ENCODE measurements around the gene DCUN1D2.

- TF ChIP-seq CTCF (IDR thresholded peaks at IDR 0.05 in 8 of 11, conservative IDR thresholded peaks at IDR 0.05 in 3 of 11) (no peak), POLR2AphosphoS5 (IDR thresholded peaks at IDR 0.05) (no peak)
Observed at GRCh38 chr13:113437408-113438010, 53.0 kb downstream of the DCUN1D2 start.

Data from spleen (tissue), 7 donors.